H1 (cell line): ENCODE measurements around the gene CAPG. TPM values are rescaled to one million over a fixed set of nuclear protein-coding genes. Genes with fewer than 3 reads are reported as not detected.

Source experiments
- CBX5 ChIP-seq: fragments of 300-800, 300-1000 bp; sonication (generic); IDR thresholded peaks from 2 replicates; pipeline ENCODE4 v1.7.1; 2016; ENCODE audit warnings: antibody characterized with exemption, low read length, low read depth
- CHD1 ChIP-seq: IDR thresholded peaks from 2 replicates; pipeline ENCODE4 v1.6.1; 2012; ENCODE audit warnings: low read depth, low read length, improper control_type of control experiment
- HDAC6 ChIP-seq: IDR thresholded peaks from one replicate; pipeline ENCODE4 v1.7.1; 2012; ENCODE audit warnings: low read depth, mild to moderate bottlenecking, inconsistent platforms, low read length, moderate library complexity
- MAX ChIP-seq: IDR thresholded peaks from 2 replicates; pipeline ENCODE4 v1.6.1; 2012; ENCODE audit warnings: inconsistent platforms
- RBBP5 ChIP-seq: IDR thresholded peaks from 2 replicates; pipeline ENCODE4 v1.7.1; 2012; ENCODE audit warnings: low read depth, mild to moderate bottlenecking, inconsistent platforms, low read length, moderate library complexity, borderline replicate concordance
- SIX5 ChIP-seq: IDR thresholded peaks from 2 replicates; pipeline ENCODE4 v1.6.1; 2011; ENCODE audit warnings: mild to moderate bottlenecking, low read depth, low read length
- SP2 ChIP-seq: IDR thresholded peaks from 2 replicates; pipeline ENCODE4 v1.6.1; 2012; ENCODE audit warnings: mild to moderate bottlenecking, low read length, inconsistent platforms
- TEAD4 ChIP-seq: IDR thresholded peaks from 2 replicates; pipeline ENCODE4 v1.6.1; 2012; ENCODE audit warnings: low read depth, low read length, inconsistent platforms, mixed read lengths
- polyA plus RNA-seq, 7 experiments: library from polyadenylated mRNA; depleted of rRNA in 3 of 7; stranded (reverse) in 5 of 7; unstranded in 2 of 7; fragments of >200 nt in 5 of 7; fragments of 200-250 nt in 2 of 7; gene quantifications; 1 replicate in 5 of 7; 2 replicates in 1 of 7; 4 replicates in 1 of 7; pipeline versions ENCODE4 v1.2.1 to v1.2.3, GENCODE V29; 2011 to 2013; ENCODE audit warnings: missing spikeins in 2 of 7, mixed read lengths in 2 of 7
- total RNA-seq: library from RNA; stranded (reverse); fragmentation: NEBNext Ultra II Directional; extraction: Animal tissue kit (Norgen Biotek cat#: 25700); gene quantifications from 2 replicates; pipeline ENCODE4 v1.2.1, GENCODE V29; 2021

CAPG gene
- total and polyA plus RNA-seq, 2 of the 8 experiments (the other 6 are each of a cell fraction or from before 2014, with no cell fraction given): 80.5 to 89.0 TPM

- TF ChIP-seq CHD1: no peak
- TF ChIP-seq HDAC6: no peak
- no peak for TF ChIP-seq SIX5
- no peak for TF ChIP-seq CBX5
- no peak for TF ChIP-seq SP2
- TF ChIP-seq TEAD4: no peak
- no peak for TF ChIP-seq RBBP5
- TF ChIP-seq MAX: no peak
Measured at GRCh38 chr2:85435220-85435958, 25.2 kb upstream of the CAPG start (continued).
